Left colon (tissue), 2 donors: ENCODE data around the gene SHB. TPM values are rescaled to one million over a fixed set of nuclear protein-coding genes. Genes with fewer than 3 reads are reported as not detected.
A peak's percentile ranks its signal among the peaks of the same experiment; 100 is the strongest.

ENCODE experiments used
- ATAC-seq: fragments of 200-7000 bp; cut with Tn5 transposase; one replicate; pipeline ENCODE4 v1.9.1; 2020; ENCODE audit warnings: mild to moderate bottlenecking, moderate library complexity
- DNase-seq, 2 donors: peaks; one replicate each; pipeline ENCODE4 v3.0.0-alpha.2; 2020
- intact Hi-C, 2 donors: fragments of 100-400 bp; cut with DNase I in 1 of 2; cut with micrococcal nuclease in 1 of 2; formaldehyde crosslinking; loops; one replicate each; pipeline versions ENCODE4 v1.11.2 to v1.14.0; 2022; cut with DNase I, micrococcal nuclease
- total RNA-seq, 2 donors: library from RNA; stranded (reverse); fragmentation: NEBNext Ultra II Directional; extraction: Animal tissue kit (Norgen Biotek cat#: 25700); gene quantifications; one replicate each; pipeline ENCODE4 v1.2.1, GENCODE V29; 2021
- donor health status: DM: no; HTN: no; CAD: no.
- donor health status: DM: yes; HTN: yes; CAD: no.

The SHB gene
- total RNA-seq, 2 donors from 2014 or later = 19.6 to 26.2 TPM

DNA sequence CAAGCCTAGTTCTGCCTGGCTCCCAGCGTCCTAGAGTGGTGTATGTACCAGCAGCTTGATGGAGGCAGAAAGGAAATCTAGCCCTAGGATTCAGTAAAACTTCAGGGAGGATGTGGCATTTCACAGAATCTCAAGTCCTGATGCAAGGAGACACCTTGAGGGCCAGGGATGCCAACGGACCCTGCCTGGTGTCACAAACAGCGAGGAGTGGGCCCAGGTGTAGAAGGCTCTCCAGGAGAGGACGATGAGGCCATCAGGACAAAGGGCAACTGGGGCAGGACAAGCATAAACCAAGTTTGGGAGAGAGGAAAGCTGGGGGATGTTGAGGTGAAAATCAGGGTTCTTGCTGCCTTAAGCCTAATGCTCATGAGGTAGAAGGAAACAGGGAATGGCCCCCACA is 83.0 kb downstream of the SHB start:
- intact Hi-C loops = no loop called here
- DNase-seq (no peak), ATAC-seq (no peak)

GRCh38 chr9:37984672-37985611 is 84.1 kb downstream of the SHB start:
- DNase-seq (peak; percentile 55 to 67), ATAC-seq (peak; percentile 97)
- intact Hi-C loops = no loop called here

GRCh38 chr9:37984278-37984671 is 84.8 kb downstream of the SHB start:
- no peak for ATAC-seq
- DNase-seq = no peak
- intact Hi-C loops = no loop called here

DNA sequence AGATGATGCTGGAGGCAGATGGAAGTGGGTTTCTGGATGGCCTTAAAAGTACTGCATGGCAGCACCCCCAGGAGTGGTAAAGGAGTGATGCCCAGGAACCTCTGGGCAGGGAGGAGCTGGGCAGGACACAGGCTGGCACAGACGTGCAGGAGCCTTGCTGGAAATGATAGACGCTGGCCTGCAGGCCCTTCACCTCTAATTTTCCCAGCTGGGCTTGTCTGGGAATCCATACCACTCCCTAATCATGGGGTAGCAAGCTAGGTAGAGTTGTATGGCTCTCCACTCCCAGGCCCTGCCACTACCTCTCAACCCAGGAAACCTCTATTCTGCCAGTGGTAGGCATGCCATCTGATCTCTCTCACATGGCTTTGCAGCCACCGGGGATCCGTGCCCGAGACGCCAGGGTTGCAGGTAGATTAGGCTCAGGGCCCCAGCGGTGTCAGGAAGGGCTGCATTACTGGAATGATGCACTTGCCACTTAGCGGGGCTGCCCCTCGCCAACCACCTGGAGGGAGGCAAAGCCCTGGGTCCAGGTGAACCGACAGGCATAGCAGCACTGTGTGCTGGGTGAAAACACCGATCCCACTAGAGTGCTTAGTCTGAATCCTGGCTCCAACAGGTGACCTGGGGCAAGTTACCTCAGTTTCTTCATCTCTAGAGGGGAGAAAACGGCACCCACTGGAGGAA is 85.5 kb downstream of the SHB start:
- ATAC-seq (no peak), DNase-seq (peak in 1 of 2 donors; percentile 18)
- intact Hi-C loops = no loop called here

DNA sequence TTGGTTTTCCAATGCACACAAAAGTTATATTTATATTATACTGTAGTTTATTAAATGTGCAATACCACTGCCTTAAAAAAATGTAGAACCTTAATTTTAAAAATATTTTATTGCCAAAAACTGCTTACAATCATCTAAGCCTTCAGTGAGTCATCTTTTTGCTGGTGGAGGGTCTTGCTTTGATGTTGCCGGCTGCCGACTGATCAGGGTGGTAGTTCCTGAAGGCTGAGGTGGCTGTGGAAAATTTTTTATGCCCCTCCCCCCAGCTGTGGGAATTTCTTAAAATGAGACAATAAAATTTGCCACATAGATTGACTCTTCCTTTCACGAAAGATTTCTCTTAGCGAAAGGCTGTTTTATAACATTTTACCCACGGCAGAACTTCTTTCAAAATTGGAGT is 89.2 kb downstream of the SHB start:
- ATAC-seq = no peak
- intact Hi-C loops = no loop called here
- DNase-seq = no peak

GRCh38 chr9:37978983-37979382 is 90.0 kb downstream of the SHB start:
- intact Hi-C loops = no loop called here
- no peak for DNase-seq
- no peak for ATAC-seq

GRCh38 chr9:37978481-37978864 is 90.6 kb downstream of the SHB start:
- no peak for ATAC-seq
- intact Hi-C loops = no loop called here

DNA sequence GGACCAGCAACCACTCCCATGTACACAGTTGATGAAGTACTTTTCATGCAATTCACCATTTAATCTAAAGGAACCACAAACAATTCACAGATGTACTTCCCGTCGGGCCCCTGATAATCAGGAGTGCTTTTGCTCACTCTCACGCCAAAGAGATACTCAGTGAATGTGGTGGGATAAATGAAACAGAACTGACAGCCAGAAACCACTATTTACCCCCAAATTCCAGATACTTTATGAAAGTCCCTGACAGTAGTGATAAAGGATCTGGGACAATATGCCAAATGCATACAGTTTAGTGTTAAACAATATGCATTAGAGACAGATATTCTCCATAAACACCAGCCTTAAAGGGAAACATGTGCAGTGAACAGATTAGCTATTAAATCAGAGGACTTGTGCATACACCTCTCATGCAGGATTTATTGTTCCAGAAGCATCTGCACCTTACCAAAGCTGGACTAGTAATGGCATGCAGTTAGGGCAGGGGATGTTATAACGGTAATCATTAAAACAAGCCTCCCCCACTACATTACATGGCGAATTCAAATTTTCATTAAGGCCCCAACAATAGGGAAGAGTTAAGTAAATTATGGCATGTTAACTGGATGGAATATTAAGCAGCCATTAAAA is 91.1 kb downstream of the SHB start:
- DNase-seq = no peak
- intact Hi-C loops = no loop called here
- no peak for ATAC-seq

More at GRCh38 chr9:37978481-37978864, 90.6 kb downstream of the SHB start:
- DNase-seq = no peak

GRCh38 chr9:37976714-37977477 is 92.1 kb downstream of the SHB start:
- intact Hi-C loops = no loop called here

GRCh38 chr9:37975639-37976038 is 93.4 kb downstream of the SHB start:
- intact Hi-C loops = no loop called here
- no peak for ATAC-seq

More at GRCh38 chr9:37976714-37977477, 92.1 kb downstream of the SHB start:
- ATAC-seq = peak; percentile 67
- no peak for DNase-seq

GRCh38 chr9:37974506-37975173 is 94.4 kb downstream of the SHB start:
- intact Hi-C loops = no loop called here
- DNase-seq = no peak
- no peak for ATAC-seq

More at GRCh38 chr9:37975639-37976038, 93.4 kb downstream of the SHB start:
- DNase-seq = no peak

DNA sequence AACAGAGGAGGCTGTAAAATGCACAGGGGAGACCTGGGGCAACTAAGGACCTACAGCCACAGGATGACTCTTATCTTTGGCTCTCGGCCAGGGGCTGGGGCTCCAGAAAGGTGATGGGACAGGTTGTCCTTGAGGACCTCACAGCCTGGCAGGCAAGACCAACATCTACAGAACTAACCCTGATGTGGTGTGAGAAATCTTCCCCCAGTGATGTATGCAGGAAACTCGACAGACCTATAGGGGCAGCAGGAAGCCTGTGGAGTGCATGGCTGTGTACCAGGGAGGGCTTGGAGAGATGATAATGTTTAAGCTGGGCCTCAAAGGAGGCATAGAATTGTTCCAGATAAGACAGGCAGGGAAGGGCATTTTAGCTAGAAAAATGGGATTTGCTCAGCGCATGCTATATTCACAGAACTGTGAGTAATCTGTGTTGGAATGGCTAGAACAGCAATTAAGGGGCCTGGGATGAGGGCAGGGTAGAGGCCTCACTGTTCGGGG is 96.6 kb downstream of the SHB start:
- intact Hi-C loops = no loop called here
- DNase-seq (no peak), ATAC-seq (no peak)

GRCh38 chr9:37971691-37972090 is 97.3 kb downstream of the SHB start:
- ATAC-seq = no peak
- intact Hi-C loops = no loop called here
- DNase-seq = no peak

- ATAC-seq (no peak), DNase-seq (no peak)
- intact Hi-C loops = no loop called here
Observed at GRCh38 chr9:37971108-37971459, 97.9 kb downstream of the SHB start.

DNA sequence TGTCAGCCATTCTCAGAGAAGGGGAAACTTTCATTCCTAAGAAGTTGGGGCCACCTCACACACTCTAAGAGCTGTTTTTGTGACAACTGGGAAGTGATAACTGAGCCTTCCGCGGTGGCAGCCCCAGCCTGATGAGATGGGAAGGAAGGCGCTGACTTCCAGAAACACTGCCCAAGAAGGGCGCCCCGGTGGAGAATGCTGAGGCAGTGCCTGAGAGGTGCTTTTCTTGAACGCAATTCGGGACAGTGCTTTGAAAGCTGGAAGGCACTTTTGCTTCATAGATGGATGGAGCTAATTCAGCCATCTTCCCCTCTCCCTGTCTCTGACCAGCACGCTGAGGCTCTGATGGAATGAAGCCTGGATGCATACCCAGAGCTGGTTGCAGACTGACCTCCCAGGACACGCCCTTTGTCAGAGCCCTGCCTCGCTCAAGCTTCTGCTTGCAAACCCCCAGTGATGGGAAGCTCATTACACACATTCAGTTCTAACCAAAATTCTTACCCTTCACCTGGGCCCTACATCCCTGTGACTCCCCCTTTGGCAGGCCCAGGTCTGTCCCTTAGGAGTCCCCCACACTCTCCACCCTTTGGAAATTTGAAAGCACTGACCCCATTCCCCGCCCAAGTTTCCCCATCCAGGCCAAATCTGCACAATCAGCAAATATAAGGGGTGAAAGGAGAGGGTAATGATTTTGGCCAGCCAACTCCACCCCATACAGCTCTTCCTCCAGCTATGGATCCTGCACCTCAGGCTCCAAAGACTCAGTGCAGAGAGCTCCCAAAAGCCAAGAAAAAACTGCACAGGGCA is 98.5 kb downstream of the SHB start:
- intact Hi-C loops = no loop called here
- ATAC-seq = no peak
- no peak for DNase-seq

GRCh38 chr9:37969558-37970300 is 99.3 kb downstream of the SHB start:
- intact Hi-C loops = no loop called here
- ATAC-seq (peak; percentile 6), DNase-seq (no peak)

- DNase-seq (peak; percentile 90 to 93), ATAC-seq (peak; percentile 77)
- intact Hi-C loops = no loop called here
Observed at GRCh38 chr9:37969130-37969529, 99.9 kb downstream of the SHB start.
